GM12872 (cell line): ENCODE measurements around the gene SLC14A1.

Experiments used
- TF ChIP-seq, protein P1 (sequence below): IDR thresholded peaks from 3 replicates; pipeline ENCODE4 v1.5.1; 2011; ENCODE audit warnings: low read depth, mild to moderate bottlenecking, low read length, moderate library complexity; ENCODE audit not compliant: insufficient read depth

Gene SLC14A1

DNA sequence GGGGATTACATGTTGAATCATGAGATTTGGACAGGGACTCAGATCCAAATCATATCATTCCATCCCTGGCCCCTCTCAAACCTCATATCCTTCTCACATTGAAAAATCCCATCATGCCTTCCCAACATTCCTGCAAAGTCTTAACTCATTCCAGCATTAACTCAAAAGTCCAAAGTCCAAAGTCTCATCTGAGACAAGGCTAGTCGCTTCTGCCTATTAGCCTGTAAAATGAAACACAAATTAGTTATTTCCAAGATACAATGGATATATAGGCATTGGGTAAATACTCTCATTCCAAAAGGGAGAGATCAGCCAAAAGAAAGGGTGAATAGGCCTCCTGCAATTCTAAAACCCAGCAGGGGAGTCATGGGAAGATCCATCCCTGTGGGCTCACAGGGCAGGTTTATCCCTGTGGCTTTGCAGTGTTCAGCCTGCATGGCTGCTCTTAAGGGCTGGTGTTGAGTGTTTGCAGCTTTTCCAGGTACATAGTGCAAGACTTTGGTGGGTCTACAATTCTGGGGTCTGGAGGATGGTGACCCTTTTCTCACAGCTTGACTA lies 21.2 kb upstream of the SLC14A1 start:
- TF ChIP-seq, protein P1, sequence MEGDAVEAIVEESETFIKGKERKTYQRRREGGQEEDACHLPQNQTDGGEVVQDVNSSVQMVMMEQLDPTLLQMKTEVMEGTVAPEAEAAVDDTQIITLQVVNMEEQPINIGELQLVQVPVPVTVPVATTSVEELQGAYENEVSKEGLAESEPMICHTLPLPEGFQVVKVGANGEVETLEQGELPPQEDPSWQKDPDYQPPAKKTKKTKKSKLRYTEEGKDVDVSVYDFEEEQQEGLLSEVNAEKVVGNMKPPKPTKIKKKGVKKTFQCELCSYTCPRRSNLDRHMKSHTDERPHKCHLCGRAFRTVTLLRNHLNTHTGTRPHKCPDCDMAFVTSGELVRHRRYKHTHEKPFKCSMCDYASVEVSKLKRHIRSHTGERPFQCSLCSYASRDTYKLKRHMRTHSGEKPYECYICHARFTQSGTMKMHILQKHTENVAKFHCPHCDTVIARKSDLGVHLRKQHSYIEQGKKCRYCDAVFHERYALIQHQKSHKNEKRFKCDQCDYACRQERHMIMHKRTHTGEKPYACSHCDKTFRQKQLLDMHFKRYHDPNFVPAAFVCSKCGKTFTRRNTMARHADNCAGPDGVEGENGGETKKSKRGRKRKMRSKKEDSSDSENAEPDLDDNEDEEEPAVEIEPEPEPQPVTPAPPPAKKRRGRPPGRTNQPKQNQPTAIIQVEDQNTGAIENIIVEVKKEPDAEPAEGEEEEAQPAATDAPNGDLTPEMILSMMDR, result no peak

DNA sequence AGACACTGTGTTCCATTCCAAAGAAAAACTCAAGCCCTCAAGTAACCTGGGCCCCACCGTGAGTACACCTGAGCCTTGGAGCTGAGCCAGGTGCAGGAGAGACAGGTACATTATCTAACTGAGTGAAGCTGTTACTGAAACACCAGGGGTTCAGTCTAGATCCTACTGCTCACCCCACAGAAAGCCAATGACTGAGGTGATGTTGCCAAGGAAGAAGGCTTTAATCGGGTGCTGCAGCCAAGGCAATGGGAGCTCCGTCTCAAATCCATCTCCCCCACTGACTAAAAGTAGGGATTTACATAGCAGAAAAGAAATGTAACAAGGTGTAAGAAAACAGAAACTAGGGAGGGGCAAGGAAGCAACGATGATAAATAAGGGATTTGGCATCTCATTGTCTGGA lies 15.2 kb upstream of the SLC14A1 start:
- TF ChIP-seq, protein P1, result no peak

- TF ChIP-seq, protein P1, result no peak
Measured at GRCh38 chr18:45712061-45712460, 11.9 kb upstream of the SLC14A1 start.

DNA sequence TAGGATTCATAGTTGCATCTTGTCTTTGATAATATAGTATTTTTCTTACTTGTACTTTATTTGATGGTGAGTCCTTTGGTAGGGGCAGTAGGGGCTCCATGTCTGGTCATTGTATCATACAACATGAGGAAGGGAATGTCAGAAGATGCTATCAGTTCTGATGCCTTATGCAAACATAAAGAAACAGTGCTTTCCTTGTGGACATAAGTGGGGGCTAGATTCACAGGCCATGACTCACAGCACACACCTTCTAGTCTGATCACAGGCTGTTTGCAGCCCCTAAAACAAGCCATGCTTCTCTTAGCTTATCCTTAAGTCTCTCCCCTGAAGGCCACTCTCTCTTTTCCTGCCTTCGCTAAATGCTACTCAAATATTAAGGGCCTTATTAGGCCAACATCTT lies 10.7 kb upstream of the SLC14A1 start:
- TF ChIP-seq, protein P1, result no peak

DNA sequence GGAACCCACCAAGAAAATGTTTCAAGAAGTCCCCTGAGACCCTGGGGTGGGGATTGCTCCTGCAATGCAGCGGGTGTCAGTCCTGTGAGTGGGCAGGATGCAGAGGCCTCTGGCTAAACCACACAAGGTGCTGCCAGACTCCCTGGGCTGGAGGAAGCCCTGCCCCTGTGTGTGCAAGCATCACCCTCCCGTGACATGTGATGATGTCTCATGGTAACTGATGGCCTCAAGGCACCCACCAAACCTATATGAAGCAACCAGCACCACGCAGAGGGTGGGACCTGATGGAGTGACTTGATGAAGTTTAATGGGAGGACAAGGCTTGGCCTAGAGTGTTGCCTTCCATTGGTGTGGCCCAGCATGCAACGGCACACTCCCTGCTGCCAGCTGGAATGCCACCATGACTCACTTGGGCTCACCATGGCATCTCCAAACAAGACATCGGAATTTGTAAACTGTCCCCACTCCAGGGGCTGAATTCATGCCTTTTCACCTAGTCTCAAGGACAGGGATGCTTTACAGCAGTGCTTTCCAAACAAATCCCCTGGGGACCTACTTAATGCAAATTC lies 8.7 kb upstream of the SLC14A1 start:
- TF ChIP-seq, protein P1, result no peak

GRCh38 chr18:45719106-45719505 lies 4.9 kb upstream of the SLC14A1 start:
- TF ChIP-seq, protein P1, result no peak

- TF ChIP-seq, protein P1, result peak; percentile 91
Measured at GRCh38 chr18:45722899-45723298, 1.1 kb upstream of the SLC14A1 start.
